ENCODE results near the gene UIMC1. TPM values are rescaled to one million over a fixed set of nuclear protein-coding genes. Genes with fewer than 3 reads are reported as not detected.

The UIMC1 gene
- total and polyA plus RNA-seq, 2 of the 13 experiments (the other 11 are each of a cell fraction or from before 2014, with no cell fraction given), result 18.9 to 32.7 TPM

GRCh38 chr5:176887252-176887849 is 119.2 kb downstream of the UIMC1 start:
- CTCF ChIA-PET (ENCODE audit: low intra/inter-chr PET ratio, low total read pairs), result no interaction called here
- DNase-seq (ENCODE audit: low spot score) (no peak), FAIRE-seq (no peak), ATAC-seq (peak; percentile 41)
- Histone ChIP-seq H3K4me2 (ENCODE audit: low read depth, low read length) (no peak overlapping the region), H3K9ac (ENCODE audit: insufficient read depth, low read depth, low read length) (no peak overlapping the region), H3K9me3 (ENCODE audit: low read length) (no peaks in the 10 kb centered on the region), H3K27me3 (ENCODE audit: control insufficient read depth in 1 of 2, insufficient read depth in 2 of 2, low read length in 2 of 2) (peaks cover 2 to 49% of the 10 kb centered on the region in 2 experiments), H3K4me1 (ENCODE audit: insufficient read depth, low read length) (no peaks in the 10 kb centered on the region), H3K27ac (ENCODE audit: extremely low read length, insufficient read depth, low read length) (no peak overlapping the region), H3K36me3 (replicated peaks in 1 of 2; ENCODE audit: control insufficient read depth in 1 of 2, insufficient read depth in 2 of 2, low read length in 2 of 2) (no peaks in the 10 kb centered on the region), H3K4me3 (replicated peaks in 1 of 3; ENCODE audit: insufficient read depth in 1 of 3, low read depth in 2 of 3, low read length in 3 of 3) (no peak overlapping the region), H3K79me2 (ENCODE audit: insufficient read depth, low read length) (no peaks in the 10 kb centered on the region), H4K20me1 (ENCODE audit: insufficient read depth, low read length) (no peaks in the 10 kb centered on the region), H2AFZ (ENCODE audit: low read length) (no peak overlapping the region)
- POLR2A ChIA-PET, result no interaction called here
- TF ChIP-seq ZNF260 (CRISPR knock-in tag; IDR thresholded peaks at IDR 0.05; ENCODE audit: borderline replicate concordance, low read depth) (no peak), STAG1 (CRISPR knock-in tag; IDR thresholded peaks at IDR 0.05) (peak; percentile 26; the same call in 1 of the 2 replicates), CTCF (CRISPR knock-in tag; IDR thresholded peaks at IDR 0.05) (peak; percentile 32), ZBTB33 (CRISPR knock-in tag; IDR thresholded peaks at IDR 0.05) (no peak)
- in situ Hi-C loops (cut with HindIII; ENCODE audit: extremely low pct_ligation_motif_present, low pct_unique_long_range_greater_than_20kb) (no loop called here), intact Hi-C loops (cut with micrococcal nuclease; ENCODE audit: unreplicated experiment) (no loop called here)
- no TSS peak for BruUV-seq (replicated peaks)
- WGBS (ENCODE audit: low lambda C conversion rate), result 37% methylated on average over 6 of the region's 28 CpGs
